NCI-H1436 treated with DMSO at 0.1 percent for 48 hours (cell line): ENCODE results near the gene SIK3.
"Not testable (repeated sequence)": the region's sequence is repeated elsewhere in the genome, so short reads cannot be mapped to it uniquely, and the experiment has no call there.

Experiments
- DNase-seq: peaks from one replicate; lab custom pipeline; 2025; lab: John Stamatoyannopoulos, UW

SIK3 gene

DNA sequence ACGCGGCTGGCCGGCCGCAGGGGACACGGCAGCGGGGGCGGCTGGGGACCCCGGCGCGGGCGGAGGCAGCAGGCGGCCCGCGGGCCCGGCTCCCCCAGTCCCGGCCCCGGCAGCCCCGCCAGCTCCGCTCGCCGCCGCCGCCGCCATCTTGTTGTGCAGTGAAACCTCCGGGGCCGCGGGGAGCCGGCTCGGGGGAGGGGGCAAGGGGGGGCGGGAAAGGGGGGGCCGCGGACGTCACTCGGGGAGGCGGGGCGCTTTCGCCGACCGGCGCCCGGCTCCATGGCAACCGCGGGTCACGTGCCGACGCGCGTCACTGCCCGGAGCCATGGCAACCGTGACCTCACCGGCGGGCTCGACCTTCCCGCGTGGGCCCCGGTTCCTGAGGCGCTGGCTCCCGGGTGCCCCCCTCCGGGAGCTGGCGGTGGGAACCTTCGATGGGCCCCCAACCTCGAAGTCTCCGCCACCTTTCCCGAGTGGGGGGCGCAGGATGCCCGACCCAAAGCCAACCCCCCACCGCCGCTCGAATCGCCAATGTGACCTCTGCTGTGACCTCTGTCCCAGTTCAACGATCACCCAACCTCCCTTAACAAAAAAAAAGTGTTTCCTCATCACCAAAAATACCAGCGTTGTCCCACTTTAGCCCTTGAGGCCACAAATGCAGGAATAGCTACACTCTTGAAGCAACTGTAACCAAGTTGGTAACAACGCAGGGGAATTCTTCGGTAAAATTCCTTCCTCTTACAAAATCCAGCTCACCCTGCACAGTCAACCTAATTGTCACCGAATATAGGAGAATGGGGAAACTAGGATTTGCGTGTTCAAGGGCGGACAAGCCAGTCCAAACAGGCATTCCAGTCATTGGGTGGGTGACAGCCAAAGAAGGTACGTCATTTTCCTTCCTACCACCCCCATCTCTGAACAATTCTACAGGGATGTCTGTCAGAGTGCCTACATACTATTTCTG, at the start of gene SIK3:
SIK3 (minus strand) TSS at position 160 of the 964 bp plus-strand sequence; CDS start at position 147, 13 bp downstream.
- DNase-seq = peak; percentile 59

DNA sequence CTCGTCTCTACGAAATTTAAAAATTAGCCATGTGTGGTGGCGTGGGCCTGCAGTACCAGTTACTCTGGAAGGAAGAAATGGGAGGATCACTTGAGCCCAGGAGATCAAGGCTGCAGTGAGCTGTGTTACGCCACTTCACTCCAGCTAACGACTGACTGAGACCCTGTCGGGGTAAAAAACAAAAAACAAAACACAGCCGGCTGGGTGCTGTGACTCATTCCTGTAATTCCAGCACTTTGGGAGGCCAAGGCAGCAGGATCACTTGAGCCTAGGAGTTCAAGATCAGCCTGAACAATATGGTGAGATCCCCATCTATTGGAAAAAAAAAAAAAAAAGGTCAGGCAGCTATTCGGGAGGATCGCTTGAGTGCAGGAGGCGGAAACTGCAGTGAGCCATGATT, 48.3 kb upstream of the SIK3 start:
- DNase-seq = no peak

DNA sequence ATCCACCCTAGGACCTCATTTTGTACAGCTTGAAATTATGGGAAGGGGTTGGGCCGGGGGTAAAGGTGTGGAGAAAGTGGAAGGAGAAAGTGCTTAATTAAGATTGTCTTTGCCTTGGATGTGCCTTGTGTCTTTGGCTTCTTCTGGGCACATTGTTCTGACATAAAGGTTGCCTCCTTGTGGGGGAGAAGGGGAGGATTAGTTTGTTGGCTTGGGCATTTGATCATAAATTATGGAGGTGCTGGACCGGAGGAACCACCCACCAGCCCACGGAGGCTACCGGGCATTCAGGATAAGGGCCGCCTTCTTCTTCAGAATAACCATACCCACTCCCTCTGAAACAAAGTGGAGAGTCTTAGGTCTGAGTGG, 47.1 kb upstream of the SIK3 start:
- DNase-seq = no peak

DNA sequence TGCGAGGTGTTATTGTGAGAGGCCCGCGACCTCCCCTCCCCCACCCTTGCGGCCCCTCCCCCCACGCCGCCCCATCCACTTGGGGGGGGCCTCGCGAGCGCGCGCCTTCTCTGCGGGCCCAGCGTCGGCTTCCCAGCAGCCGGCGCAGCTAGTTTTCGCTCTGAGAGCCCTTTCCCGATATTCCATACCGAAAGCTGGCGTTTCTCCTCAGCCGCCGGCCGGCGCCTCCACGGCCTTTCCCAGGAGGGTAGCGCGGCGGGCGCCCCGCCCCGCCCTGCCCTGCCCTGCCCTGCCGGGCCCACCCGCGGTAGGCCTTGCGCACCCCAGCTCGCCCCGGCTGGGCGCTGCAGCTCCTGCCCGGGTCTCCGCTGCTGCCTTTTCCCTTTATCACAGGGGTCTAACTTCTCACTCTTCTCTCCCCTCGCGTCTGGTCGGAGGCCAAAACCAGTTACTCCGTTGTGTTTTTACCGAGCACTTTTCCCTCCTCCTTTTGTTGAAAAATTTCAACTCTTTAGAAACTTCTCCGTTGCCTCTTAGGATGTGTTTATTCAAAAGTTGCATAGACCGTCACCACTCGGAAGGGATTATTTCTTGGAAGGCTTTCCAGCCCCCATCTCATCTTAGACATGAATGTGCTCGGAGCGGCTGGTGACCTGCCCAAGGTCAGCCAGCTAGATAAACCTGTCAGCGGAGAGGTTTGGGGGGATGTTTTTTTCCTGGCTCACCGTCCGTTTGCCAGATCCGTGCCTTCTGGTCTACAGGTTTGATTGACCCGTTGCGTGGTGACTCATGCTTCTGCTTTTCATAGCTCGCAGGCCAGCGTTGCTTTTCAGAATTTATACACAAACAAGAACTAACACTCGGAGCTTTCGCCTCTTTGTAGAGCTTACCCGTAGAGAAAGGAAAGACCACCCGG, 46.5 kb upstream of the SIK3 start:
- no peak for DNase-seq

DNA sequence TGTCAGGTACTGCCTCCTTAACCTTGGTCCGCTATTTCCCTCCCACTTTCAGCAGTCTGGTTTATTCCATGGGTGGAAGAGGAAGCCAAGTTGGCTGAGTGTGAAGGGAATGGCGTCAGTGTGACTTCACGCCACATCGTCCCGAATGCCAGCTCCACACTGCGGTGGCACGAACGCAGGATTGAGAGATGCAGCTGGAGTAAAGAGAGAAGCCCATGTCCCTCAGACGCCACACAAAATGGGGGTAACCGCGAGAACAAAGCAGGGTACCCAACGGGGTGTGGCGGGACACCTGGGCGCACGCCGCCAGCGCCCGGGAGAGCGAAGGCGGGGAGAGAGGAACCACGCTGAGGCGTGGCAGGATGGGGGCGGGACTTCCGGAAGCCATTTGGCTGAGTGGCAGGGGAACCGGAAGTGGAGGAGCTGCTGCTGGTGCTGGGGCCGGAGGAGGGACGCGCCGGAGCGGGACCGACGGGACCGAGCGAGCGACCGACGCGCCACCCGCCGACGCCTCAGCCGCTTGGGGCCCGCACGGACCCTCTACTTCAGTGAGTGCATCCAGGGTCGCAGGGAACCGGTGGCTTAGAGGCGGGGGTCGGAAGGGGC, 45.7 kb upstream of the SIK3 start, which contains the start of gene PAFAH1B2:
PAFAH1B2 (plus strand) TSS at position 417 of the 606 bp plus-strand sequence. CDS start 8,161 bp downstream, outside the sequence.
- peak; percentile 51 for DNase-seq

DNA sequence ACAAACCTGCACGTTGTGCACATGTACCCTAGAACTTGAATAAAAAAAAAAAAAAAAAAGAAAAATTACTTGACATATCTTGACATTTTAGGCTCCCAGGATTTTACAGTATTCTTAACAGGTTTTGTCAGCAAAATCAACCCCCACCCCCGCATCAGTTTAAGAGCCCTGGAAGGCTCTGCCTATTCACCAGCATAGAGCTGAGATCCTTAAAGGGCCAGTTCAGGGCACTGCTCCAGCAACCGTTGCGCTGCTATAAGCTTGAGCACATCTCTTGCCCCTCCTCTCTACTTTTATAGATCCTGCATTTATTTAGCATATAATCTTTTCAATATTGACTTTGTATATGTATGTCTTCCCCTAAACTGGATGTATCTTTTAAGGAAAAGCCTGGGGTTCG, 45.2 kb upstream of the SIK3 start:
- DNase-seq = no peak

DNA sequence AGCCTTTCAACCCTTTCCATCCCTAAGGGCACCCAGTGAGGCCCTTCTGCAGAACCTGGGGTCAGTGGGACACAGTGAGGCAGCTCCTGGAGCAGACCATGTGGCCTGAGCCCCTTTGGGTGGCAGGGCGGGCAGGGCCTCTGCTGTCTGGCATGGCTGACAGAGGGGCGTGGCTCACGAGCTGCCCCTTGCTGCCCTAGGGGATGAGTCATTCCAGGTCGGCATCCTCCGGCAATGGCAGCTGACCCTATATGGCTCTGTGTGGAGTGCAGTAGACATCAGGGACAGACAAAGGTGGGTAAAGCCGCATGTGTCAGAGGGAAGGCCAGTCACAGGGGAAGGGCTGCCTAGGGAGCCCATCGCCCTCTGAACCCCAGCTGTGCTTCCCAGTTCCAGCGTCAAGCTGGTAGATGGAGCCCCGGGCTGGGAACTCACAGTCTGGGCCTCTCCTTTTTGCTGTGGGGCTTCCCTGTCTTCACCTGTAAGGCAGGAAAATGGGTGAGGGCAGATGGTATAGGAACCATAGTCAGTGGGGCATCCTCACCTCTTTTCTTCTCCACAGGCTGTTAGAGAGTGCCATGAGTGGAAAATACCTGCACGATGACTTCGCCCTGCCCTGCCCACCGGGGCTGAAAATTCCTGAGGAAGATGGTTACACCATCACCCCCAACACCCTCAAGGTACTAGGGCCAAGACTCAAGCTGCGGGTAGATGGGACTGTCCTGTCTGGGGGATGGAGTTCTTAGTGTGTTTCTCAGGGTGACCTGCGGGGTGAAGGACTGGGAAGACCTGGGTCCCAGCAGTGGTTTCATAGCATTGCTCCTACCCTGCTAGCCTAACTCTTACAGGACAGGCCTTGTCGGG, 39.2 kb upstream of the SIK3 start:
- not testable (repeated sequence) for DNase-seq

DNA sequence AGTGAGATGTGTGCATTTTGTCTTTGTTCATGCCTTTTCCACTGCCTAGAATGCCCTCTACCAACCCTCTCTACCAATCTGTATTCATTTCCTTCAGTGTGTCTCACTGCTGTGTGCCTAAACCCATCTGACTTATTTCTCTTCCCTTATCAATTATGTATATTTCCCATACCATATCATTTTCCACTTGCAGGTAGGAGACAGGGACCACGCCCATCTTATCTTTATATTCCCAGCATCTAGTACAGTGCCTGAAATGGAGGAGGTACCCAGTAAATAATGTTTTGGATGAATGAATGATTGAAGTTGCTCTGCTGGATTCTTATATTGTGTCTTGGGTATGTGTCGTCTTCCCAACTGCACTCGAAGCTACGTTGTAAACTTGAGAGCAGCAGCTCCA, 36.8 kb upstream of the SIK3 start:
- DNase-seq = not testable (repeated sequence)

DNA sequence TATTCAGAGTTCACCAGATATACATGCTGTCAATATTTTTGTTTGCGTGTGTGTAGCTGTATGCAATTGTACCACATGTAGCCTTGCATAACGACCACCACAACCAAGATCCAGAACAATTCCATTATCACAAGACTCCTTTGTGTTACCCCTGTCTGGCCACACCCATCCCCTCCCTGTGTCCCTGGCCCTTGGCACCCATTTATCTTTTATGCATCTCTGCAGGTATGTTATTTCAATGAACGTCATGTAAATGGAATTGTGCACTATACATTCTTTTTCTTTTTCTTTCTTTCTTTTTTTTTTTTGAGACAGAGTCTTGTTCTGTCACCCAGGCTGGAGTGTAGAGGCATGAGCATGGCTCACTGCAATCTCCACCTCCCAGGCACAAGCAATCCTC, 36.2 kb upstream of the SIK3 start:
- DNase-seq = no peak

DNA sequence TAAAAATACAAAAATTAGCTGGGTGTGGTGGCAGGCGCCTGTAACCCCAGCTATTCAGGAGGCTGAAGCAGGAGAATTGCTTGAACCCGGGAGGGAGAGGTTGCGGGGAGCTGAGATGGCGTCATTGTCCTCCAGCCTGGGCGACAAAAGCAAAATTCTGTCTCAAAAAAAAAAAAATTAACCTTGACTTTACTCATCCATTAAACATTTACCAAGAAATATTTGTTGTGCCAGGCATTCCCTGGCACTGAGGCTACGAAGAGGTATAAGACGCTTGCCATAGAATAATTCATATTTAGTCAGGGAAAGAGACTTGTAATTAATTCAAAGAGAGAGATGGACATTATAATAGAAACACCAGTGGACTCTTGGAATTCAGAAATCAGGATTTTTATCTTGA, 32.7 kb upstream of the SIK3 start:
- DNase-seq = no peak

DNA sequence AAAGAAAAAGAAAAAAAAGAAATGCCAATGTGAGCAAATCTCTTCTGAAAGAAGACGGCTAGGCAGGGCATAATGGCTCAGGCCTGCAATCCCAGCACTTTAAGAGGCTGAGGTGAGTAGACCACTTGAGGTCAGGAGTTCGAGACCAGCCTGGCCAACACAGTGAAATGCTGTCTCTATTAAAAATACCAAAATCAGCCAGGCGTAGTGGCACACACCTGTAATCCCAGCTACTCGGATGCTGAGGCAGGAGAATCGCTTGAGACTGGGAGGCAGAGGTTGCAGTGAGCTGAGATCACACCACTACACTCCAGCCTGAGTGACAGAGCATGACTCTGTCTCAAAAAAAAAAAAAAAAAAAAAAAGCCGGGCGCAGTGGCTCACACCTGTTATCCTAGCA, 32.2 kb upstream of the SIK3 start:
- not testable (repeated sequence) for DNase-seq

DNA sequence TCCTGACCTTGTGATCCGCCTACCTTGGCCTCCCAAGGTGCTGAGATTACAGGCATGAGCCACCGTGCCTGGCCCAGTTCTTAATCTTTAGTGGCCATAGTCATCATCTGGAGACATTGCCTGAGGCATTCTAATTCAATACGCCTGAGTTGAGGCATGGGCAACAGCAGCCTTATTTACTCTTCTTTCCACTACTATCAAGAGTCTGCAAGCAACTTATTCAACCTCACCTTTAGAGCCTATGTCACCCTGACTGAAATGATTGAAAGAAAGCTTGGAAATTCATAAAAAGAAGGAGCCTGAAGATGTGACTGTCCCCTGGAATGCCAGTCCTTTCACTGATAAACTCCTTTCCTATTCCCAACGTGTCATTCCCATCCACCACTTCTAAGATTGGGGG, 30.1 kb upstream of the SIK3 start:
- no peak for DNase-seq

DNA sequence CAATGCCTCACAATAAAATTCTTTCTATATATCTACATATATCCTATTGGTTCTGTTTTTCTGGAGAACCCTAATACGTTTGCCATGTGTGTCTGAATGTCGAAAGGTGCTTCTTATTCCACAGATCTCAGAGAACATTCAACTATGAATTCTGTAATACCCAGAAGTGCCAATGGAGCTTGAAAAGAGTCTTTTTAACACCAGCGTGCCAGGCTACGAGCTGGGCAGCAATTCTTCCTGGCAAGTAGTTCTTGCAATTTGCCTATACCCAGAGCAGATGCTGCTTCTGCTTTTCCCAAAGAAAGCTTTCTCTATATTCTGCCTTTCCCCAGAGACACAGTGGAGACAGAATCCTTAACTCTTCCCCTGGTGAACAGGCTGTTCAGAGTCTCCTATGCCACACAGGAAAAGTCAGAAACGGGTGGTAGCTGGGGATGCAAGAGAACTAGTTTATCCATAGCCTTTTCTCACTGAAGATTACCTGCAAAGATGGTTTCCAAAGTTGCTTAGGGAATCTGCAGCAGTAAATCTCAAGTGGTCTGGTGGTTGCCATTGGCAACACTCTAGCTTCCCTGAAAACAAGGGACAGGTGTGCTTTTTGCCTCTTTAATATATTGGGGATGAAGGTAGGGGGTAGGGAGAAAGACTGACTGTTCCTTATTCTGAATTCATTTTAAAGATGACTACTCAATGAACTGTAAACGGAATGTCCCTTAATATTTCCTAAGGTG, 29.1 kb upstream of the SIK3 start:
- DNase-seq = no peak

DNA sequence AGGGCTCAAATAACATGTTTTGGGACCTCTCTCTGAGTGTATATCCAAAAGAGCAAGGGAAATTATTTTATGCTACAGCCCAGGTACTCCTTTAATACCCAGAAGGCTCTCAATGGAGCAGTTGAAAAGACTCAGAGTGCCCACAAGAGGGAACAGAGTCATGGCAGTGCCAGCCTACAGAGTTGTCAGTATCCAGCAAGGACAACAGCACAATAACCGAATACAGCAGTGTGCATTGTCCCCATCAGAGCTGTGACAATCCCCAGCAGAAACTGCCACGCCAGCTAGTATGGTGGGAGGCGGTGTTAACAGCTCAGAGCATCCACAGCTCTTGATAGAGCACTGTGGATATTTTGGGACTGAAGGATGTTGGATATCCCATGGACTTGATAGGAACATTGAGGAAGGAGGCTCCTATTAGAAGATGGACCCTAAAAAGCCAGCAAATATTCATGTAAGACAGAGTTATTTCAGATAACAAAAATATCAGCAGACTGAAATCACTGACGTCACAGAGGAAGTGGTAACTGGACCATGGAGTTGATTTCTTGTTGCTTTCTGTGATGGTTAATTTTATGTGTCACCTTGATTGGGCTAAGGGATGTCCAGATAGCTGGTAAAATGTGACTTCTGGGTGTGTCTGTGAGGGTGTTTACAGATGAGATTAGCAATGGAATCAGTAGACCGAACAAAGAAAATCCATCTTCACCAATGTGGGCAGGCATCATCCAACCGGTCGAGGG, 28.2 kb upstream of the SIK3 start:
- DNase-seq = no peak

DNA sequence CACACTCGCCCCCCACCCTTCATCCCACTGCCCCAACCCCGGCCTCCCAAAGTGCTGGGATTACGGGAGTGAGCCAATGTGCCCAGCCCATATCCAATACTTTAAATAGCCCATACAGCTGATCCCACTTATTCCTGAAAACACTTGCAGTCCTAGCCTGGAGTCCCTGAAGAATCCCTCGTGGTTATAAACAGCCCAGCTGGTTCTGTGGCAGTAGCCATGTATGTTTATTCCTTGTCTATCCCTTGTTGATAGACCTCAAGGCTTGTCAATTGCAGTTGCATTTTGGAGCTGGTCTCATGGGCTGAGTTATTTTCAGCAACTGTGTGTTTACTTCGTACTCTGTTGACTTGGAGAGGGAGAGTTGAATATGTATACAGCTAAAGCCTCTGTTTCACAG, 24.3 kb upstream of the SIK3 start:
- DNase-seq = no peak

DNA sequence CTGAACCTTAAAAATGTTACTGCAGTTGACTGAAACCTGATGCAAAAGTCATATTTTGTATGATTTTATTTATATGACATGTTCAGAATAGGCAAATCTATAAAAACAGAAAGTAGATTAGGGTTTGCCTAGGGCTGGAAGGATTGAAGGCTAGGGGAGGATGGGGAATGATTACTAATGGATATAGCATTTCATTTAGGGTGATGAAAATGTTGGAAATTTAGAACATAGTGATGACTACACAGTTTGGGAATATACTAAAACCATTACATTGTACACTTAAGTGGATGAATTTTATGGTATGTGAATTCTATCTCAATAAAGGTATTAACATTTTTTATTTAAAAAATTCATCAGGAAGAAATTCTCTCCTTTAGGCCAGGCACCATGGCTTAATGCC, 22.9 kb upstream of the SIK3 start:
- DNase-seq = no peak

DNA sequence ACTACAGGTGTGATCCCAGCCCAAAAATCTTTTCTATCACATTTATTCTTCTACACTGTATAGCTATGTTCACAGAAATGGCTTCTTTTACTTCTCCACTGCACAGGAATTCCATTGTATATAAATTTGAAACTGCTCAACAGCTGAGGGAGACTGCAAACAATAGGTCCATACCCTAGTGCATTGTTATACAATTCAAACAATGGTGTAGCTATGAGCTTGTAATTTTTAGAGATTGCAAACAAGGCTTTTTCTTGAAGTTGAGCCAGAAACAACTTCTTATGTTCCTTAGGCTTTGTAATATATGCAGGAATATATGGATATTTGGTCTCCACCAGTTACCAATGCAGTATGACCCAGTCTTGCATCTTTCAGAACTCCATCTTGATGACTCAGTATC, 19.5 kb upstream of the SIK3 start:
- DNase-seq = no peak

DNA sequence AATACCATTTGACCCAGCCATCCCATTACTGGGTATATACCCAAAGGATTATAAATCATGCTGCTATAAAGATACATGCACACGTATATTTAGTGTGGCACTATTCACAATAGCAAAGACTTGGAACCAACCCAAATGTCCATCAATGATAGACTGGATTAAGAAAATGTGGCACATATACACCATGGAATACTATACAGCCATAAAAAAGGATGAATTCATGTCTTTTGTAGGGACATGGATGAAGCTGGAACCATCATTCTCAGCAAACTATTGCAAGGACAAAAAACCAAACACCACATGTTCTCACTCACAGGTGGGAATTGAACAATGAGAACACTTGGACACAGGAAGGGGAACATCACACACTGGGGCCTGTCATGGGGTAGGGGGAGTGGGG, 14.7 kb upstream of the SIK3 start:
- not testable (repeated sequence) for DNase-seq

DNA sequence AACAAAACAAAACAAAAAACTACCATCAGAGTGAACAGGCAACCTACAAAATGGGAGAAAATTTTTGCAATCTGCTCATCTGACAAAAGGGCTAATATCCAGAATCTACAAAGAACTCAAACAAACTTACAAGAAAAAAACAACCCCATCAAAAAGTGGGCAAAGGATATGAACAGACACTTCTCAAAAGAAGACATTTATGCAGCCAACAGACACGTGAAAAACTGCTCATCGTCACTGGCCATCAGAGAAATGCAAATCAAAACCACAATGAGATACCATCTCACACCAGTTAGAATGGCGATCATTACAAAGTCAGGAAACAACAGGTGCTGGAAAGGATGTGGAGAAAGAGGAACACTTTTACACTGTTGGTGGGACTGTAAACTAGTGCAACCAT, 14.3 kb upstream of the SIK3 start:
- not testable (repeated sequence) for DNase-seq
